ENCODE data around the gene WDR33.

Gene WDR33

DNA sequence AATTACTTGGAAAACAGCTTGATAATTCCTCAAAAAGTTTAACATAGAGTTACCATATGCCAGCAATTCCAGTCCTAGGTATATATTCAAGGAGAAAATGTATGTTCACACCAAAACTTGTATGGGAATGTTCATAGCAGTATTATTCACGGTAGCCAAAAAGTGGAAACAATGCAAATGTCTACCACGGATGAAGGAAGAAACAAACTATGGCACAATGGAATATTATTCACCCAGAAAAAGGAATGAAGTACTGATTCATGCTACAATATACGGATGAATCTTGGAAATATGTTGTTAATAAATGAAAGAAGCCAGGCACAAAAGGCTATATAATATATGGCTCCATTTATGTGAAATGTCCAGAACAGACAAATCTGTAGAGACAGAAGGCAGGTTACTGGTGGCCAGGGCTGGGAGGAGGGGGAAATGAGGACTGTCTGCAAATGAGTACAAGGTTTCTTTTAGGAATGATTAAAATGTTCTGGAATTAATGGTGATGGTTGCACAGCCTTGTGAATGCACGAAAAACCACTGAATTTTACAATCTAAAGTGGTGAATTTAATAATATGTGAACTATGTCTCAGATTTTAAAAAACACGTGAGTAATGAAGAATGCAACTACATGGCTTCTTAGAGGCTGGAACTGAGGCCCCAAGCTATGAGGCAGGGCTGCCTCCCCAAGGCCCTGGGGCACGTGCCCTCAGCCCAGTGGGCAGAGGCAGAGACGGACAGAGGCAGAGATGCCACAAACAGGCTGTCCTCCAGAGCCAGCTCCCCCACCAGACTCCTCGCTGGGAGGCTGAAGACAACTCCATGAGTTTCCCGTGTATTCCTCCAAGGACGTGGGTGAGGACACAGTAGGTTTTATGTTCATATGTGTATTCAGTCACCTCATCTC is 140.7 kb downstream of the WDR33 start:
- DNase-seq, result no peak

DNA sequence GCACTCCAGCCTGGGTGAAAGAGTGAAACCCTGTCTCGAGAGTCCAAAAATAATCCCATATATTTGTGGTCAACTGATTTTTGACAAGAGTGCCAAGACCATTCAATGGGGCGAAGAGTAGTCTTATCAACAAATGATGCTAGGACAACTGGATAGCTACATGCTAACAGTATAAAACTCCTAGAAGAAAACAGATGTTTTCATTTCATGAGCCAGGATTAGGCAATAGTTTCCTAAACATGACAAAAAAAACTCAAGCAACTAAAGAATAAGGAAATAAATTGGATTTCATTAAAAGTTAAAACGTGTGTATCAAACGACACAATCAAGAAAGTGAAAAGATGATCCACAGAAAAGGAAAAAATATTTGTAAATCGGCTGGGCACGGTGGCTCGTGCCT is 141.9 kb downstream of the WDR33 start:
- DNase-seq, result no peak

DNA sequence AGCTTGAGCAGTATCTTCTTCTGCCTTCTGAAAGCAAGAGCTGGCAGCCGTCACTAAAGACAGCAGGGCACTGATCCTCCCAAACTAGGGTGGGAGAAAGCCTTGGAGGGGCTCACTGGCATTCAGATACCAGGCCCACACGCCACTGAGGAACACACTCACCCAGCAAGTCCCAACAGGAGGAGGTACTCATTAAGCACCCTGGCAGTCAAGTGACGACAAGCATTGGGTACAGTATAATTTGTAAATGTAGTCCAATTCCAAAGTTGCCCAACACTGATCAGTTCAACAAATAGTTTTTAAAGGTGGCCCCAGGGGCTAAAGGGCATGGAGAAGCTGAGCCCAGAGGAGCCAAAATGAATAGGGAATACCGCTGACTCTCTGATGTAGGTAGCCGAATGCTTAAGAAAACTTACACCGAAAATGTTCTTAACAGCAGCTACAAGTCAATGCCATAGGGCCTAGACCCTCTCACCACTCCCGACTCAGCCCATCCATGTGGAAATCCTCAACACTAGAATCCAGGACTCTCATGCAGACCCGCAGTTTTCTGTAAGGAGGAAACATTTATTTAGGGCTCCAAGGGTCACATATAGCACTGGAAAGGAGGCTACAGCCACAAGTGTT is 145.6 kb downstream of the WDR33 start:
- DNase-seq, result no peak

DNA sequence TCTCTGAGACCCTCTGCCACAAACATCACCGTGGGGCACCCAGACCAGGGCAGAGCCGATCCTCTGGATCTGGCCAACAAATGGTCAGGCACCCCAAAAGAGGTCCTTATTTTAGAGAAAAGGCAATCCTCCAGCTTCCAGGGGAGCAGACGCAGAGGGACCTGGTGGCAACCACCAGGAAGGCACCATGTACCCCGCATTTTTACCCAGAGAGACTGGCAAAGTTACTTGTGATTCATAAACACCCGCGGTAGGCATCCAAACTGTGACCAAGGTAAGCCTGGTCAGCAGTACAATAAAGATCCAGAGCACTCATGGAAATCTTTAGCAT is 146.1 kb downstream of the WDR33 start:
- no peak for DNase-seq

DNA sequence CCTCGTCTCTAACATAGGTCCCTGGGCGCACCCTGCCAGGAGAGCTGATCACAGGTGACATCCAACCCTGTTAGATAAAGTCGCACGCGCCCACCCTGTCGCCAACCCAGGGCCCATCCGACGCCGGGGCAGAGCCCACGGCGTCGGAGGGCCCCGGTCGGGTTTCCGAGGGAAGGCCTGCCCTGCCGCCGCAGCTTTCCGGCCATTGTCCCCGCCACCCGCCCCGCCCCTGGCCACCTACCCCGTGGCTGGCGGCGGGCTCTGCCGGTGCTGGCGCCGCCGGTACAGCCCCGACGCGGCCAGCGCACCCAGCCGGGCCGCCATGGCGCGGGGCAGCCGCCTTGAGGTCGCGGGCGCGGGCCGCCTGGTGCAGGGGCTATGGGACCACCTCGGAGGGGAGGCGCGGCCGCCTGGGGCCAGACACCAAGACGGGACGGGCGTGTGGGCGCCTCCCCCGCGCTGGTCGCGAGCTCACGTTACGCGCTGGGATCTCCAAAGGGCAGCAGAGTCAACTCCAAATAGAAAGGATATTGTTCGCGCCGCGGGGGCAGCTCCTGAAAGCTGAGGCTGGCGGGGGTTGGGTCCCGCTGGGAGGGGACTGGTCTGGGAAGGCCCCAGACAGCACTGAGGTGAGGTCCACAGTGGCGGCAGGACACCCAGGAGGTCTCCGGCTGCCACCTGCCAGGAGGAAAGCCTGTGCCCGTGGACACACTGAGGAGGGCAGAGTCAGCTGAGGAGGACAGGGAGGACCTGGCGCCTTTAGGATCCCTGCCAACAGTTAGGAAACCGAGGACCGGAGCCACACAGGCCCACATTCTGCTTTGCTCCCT is 146.7 kb downstream of the WDR33 start:
- no peak for DNase-seq

DNA sequence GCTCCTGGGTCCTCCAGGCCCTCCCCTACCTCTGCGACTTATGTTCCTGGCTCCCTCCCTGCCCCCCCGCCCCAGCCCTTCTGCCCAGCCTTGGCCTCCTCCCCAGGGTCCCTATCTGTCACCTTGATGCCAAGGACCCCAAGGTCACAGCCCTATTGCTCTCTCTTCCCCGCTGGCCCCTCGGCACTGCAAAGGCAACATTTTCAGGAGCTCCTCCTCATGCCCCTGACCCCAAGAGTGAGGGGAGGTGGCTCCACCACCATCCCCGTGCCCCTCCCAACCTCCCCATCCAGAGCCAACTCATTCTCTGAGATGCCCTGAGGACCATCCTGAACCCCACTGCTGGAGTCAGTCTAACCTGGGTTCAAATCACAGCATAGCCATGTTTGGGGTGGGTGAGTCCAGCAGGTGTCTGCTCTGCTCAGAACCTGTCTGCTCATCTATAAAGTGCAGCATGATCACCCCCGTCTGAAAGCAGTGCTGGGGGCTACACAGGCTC is 147.4 kb downstream of the WDR33 start:
- no peak for DNase-seq

DNA sequence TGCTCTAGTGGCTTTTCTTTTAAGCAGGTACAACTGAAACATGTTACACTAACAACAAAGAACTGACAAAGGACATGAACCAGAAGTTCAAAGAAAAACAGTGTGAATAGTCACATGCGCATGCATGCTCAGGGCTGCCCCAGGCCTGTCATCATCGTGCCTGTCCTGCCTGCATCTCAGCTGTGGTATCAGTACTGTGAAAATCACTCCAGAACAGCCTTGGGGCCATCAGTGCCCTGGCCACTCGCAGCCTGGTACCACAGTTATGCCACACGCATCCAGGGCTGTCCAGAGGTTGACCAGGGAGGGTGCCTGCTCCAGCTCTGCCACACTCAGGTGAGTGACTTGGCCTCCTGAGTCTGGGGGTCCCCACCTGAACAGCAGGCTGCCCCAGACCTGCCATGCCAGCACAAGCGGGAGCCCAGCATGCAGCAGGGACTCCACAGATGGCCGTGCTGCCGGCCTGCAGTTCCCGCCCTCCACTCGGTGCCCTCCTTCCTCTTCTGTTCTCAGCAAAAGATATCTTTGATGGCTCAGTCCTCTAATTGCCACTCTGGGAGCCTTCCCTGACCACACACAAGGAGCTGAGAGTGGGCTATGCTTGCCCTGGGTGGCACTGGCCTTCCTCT is 147.9 kb downstream of the WDR33 start:
- DNase-seq, result no peak

DNA sequence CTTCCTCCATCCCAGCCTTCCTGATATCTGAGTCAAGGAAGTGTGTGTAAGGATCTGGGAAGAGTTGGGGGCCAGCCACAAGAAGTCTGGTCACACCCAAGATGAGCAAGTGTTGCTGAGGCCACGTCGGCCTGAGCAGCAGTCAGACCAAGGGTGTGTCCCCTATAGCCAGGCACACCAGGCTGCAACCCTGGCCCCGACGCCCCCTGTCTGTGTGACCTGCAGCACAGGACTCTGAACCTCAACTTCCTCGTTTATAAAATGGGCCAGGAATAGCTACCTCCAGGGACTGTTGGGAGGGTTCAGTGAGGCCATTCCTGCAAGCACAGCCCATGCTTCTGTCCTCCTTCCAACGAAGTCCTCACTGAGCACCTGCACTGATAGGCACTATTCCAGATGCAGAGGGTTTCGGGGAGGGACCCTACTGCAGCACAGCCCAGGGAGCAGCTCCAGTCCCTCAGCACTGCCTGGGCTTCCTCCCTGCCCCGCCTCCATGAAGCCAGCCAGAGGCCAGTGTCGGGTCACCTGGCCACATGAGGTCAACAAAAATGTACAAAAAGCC is 148.9 kb downstream of the WDR33 start:
- DNase-seq, result no peak

DNA sequence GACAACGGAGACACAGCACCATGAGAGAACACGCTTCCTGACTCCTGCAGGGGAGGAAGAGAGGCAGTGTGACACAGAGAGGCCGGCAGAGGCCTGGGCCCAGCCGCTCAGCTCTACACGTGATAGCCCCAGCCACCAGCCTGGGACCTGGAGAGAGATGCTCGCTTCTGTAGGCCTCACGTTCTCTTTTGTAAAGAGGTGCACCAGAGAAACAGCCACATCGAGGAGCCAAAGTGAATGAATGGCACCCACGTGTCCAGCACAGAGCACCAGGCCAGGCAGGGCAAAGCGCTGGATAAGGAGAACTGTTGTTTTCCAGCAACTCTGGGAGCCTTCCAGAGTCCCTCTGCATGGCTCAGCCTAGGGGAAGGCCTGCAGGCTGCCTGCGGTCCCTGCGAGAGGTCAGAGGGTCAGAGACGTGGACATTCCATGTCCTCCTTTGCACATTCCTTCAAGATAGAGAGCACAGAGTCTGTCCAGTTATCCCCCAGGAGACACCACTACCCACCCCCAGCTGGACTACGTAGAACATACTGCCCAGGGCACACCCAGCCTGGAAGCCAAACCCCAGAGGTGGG is 149.8 kb downstream of the WDR33 start:
- no peak for DNase-seq

DNA sequence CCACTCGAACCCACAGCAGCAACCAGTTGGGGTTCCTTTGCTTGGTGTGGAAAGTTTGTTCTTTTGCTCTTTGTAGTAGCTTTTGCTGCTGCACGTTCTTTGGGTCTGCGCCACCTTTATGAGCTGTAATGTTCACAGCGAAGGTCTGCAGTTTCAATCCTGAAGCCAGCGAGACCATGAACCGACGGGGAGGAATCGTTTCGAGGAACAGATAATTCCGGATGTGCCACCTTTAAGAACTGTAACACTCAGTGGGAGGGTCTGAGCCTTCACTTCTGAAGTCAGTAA is 150.7 kb downstream of the WDR33 start:
- no peak for DNase-seq

DNA sequence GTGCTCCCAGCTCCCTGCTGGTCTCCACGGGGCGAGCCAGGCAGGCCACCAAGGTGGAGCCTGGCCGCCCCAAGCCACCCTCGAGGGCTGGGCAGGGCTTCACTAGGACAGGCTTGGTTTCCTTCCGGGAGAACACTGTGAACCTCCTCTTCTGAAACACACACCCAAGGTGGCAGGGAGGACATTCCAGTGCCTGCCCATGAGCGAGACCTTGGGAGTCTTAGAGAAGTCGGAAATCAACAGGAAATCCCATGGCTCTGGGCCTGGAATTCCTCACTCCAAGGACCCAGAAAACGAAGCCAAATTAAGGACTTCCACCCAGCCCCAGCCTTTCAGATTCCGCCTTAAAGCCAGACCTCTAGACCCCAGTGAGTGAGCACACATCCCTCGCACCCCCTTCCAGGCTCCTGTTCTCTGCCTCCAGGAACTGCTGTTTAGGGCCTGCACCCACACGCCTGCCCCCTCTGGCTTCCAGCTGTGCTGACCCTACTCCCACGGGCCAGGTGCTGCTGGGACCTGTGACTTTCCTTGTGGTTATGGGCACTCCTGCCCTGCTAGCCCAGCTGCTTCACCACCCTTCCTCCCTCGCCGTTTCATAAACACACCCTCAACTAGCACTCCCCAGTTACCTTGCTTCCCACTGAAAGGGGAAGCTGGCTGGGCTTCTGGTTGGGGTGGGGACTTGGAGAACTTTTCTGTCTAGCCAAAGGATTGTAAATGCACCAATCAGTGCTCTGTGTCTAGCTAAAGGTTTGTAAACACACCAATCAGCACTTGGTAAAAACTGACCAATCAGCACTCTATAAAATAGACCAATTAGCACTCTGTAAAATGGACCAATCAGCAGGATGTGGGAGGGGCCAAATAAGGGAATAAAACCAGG is 151.3 kb downstream of the WDR33 start:
- no peak for DNase-seq

DNA sequence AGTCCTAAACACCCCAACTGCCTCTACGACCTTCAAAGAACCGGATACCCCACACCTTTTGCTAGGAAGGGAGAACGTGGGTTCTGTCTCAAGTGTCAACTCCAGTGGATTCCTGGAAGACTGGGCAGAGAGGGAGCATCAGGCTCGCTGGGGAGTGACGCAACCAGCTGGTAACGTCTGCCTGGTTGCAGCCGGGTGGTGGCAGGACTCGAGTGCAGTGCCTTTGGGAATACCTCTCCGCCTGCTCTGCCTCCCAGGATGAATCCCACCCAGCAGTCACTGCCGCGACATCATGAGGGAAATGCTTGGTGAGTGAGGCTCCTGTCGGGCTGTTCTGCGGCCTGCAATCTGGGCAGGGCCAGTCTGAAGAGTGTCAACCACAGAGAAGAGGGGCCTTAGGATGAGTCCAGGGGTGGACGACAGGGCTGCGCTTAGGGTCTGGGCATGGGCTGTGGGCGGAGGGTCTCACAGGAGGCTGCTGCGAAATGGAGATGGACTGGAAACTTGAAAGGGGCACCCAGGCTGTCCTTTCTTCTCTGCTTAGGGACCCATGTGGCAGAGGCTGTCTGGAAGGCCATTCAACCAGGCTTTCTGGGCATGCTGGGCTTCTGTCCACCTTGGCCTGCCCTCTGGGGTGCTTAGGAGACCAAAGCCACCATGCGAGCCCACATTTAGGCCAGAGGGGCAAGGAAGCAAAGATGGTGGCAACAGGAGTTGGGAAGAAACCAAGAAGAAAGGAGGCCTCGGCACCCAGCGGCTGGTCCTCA is 152.1 kb downstream of the WDR33 start:
- no peak for DNase-seq

DNA sequence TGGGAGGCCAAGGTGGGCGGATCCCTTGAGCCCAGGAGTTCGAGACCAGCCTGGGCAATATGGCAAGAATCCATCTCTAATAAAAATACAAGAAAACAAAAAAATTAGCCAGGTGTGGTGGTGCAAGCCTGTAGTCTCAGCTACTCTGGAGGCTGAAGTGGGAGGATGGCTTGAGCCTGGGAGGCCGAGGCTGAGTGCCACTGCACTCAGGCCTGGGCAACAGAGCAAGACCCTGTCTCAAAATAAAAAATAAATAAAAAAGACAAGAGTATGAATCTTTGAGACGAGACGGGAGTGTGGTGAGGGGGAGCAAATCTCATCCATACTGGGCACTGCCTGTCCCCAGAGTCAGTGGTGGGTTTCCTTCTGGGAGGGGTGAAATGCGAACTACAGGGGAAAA is 152.8 kb downstream of the WDR33 start:
- no peak for DNase-seq

DNA sequence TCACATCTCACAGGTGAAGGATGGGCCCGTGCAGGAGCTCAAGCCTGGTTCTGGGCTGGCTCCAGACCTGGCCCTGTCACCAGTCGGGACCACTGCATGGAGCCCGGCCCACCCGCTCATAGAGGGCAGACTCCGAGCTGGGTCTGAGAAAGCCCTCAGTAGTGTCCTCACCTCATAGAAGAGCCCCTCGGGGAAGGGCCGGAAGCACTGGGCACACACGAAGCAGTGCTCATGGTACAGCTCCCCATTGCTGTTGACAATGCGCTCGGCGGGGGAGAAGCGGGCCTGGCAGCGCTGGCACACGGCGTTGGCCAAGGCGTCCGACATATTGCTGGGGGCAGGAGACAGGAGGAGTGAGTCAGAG is 153.8 kb downstream of the WDR33 start:
- no peak for DNase-seq

DNA sequence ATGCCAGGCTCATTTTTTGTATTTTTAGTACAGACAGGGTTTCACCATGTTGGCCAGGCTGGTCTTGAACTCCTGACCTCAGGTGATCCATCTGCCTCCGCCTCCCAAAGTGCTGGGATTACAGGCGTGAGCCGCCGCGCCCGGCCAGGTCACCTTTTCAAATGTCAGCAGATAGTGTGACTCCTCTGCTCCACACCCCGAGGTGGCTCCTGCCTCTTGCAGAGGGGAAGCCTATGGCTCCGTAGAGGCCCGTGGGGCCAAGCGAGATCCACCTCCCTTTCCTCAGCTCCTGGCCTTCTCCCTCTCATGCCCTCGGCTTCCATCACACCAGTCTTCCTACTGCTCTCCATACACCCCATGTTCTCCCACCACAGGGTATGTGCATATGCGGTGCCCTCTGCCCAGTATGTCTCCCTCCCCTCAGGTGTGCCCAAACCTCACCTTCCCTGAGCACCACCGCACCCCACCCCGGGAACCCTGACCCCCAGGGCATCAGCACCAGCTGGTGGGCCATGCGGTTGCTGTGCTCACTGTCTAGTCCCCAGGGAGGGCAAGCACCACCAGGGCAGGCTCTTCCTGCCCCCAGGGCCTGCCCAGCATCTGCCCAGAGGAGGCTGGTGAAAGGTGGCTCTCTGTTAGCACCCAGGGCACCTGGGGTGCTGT is 154.3 kb downstream of the WDR33 start:
- DNase-seq, result no peak

DNA sequence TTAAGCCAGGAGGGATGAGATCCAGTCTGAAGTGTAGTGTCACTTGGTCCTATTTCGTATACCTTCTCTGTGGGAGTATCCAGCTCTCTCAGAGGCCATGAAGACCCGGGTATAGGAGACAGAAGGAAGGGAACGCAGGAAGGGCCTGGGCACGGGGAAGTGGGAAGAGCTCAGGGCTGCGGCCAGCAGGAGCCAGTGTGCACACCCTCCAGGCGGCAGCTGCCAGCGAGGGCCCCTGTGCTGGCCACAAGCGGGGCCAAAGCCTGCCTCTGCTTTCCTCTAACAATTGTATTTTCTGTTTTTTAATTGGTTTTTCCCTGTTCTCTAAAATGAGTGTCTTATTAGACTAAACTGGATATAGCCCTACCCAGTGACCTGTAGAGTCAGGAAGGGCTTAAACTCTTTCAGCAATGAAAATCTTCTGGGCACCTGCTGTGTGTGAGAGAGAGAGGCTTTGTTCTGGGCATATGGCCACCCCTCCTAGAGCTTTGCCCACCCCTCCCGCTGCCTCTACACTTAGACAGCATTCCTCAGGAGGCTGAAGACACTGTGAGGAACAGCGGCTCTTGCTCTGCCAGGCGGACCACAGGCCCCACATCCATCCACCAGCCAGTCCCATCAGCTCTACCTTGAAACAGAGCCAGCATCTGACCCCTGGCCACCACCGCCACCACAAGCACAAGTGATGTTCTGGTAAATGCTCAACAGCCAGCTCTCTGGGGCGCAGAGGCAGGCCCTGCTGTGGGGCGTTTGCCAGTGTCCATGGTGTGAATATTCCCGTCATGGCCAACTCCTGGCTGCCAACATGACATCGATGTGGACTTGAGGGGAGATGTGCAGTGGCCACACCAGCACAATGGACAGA is 155.5 kb downstream of the WDR33 start:
- no peak for DNase-seq

DNA sequence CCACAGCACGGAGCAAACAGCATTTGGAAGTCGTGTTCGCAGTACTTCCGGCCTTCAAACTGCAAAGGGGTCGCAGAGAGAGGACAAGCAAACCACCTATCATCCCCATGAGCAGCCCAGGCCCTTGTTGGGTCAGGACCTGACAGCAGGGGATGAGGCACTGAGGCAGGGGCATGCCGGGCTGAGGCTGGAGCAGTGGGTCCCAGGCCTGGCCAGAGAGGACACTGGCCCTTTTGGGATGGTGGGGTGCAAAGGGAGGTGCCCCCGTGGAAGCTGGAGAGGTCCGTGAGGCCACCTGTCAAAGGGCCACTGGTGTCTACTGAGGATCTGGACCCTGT is 156.2 kb downstream of the WDR33 start:
- DNase-seq, result no peak

DNA sequence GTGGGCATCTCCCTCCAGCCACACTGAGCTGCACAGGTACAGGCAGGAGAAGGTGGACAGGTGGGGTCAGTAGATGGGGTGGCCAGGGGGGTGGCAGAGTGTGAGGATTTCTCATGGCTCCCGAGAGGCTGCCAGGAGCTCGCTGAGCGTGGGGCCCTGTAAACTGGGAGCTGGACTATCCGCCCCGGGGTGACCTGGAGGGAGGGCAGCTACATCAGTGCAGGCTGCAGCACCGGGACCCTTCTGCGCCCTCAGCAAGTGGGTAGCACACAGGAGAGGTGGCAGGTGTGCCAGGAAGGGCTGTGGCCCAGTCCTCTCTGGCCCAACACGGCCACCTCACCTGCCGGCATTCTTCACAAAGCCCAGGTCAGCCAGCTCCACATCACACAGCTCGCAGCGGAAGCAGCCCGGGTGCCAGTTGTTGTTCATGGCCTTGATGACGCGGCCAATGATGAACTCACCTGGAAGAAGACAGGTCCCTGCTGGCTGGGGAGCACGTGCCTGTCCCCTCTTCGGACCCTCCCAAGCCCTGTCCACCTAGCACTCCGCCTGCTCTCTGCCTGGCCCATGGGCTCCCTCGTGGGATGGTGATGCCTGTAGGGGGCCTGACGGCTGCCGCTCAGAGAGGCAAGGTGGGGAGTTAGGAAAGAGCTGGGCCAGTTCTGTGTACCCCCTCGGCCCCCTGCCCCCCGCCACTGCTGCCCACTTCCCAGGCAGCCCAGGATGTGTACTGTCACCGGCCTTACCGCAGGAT is 156.7 kb downstream of the WDR33 start:
- DNase-seq, result no peak

Data from activated CD4-positive, alpha-beta T cell treated with anti-CD3 and anti-CD28 coated beads for 48 hours (primary cell).